Activated CD4-positive, CD25-positive, alpha-beta regulatory T cell treated with anti-CD3 and anti-CD28 coated beads, Interleukin-2, amount 50 U/mL, for 16 hours (primary cell): ENCODE data around the gene SAV1.
"Not testable (repeated sequence)": the region's sequence is repeated elsewhere in the genome, so short reads cannot be mapped to it uniquely, and the experiment has no call there.

Experiments
- DNase-seq: peaks from one replicate; pipeline ENCODE4 v3.0.0-alpha.2; 2020; ENCODE audit warnings: low read depth, low spot score

The SAV1 gene

DNA sequence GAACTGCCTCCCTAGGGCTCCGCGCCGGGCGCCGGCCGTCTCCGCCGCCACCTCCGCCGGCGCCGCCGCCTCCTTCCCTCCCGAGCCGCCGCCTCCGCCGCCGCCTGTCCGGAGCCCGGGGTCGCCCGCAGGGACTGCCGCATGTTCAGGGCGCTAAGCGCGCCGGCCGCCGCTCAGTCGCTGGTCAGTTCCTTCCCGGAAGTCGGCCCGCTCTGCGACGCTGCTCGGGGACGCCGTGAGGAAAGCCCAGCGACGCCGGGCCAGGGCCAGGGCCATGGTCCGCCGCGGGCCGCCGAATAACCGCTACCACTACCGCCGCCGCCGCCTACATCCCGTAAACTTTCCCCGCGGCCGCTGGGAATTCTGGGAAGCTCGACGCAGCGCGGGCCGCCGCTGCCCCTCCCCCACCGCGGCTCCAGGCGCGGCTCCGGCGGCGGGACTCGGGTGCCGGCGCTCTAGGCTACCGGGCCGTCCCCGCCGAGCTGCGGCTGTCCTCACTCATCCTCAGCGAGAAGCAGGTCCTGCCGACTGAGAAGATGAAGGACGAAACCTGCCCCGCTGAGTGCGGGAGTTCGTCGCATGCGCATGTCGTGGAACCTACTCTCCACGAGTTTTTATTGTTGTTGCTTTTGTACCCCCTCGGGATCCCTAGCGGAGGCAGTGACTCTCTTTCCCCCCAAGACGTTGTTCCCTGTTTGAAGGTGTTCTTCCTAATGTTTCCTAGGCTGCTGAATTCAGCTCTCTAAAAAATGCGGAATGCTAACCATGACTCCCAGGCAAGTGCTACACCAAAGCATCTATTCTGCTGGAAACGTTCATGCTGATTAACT lies at the start of gene SAV1:
TSS of gene SAV1 (minus strand) at position 311 of the 830 bp plus-strand sequence. CDS start 339 bp downstream, outside the sequence.
- no peak for DNase-seq

DNA sequence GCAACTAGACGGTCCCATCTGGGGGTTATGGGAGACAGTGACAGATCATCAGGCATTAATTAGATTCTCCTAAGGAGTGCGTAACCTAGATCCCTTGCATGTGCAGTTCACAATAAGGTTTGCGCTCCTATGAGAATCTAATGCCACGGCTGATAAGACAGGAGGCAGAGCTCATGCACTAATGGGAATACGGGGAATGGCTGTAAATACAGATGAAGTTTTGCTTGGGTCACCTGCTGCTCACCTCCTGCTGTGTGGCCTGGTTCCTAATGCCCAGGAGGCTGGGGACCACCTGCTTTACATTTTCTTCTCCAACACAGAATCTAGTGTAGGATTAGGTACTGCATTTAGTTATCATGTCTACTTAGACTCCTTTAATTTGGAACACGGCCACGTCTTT lies 49.7 kb upstream of the SAV1 start:
- no peak for DNase-seq

DNA sequence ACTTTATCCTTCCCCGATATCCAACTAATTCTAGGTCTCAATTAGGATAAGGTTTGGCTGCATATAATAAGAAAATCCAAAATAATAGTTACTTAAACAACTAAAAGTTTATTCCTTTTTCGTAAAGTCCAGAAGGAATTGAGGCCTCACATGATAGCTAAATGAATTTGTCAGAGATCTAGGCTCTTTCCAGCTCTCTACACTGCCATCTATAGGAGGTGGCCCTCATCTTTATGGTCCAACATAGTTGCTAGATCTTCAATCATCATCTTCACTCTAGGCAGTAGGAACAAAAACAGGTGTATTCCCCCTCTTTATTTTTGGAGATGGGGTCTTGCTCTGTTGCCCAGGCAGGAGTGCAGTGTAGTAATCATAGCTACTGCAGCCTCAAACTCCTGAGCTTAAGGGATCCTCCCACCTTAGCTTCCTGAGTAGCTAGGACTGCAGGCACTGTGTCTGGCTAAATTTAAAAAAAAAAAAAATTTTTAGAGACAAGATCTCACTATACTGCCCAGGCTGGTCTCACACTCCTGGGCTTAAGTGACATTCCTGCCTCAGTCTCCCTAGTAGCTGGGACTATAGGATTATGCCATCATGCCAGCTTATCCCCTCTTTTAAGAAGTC lies 46.5 kb upstream of the SAV1 start:
- DNase-seq: no peak

DNA sequence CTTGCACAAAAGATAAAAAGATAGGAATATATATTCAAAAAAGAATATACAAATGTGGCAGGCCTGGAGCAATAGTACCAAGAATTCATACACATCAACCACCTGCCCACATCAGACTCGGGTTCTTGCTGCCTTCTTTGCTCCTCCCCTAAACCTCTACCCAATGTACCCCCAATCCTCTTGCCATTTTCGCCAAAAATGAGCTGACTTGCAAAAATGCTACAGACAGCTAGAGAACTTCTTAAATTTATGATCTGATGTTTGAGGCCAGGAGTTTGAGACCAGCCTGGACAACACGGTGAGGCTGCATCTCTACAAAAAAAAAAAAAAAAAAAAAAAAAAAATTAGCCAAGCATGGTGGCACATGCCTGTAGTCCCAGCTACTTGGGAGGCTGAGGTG lies 42.9 kb upstream of the SAV1 start:
- no peak for DNase-seq

DNA sequence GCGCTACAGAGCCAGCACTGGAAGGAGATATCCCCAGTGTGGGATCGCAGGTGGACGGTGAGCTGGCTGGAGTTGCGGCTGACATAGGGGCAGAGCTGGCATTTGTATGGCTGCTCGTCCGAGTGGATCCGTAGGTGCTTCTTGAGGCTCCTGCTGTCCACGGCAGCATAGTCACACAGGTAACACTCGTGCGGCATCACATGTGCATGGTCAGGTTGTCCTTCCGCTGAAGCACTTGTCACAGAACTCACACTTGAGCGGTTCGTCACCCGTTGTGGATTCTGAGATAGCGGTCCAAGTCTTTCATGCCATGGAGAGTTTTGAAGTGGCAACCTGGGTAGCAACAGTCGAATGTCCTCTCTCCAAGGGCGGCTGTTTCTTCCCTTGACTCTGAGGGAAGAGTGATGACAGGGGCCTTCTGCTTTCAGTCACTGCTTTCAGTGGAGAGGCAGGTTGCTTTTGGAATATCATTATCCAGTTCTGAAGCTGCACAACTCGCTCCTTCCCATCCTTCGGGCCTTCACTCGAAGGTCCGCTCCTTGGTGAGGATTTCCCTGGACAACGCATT lies 37.0 kb upstream of the SAV1 start:
- no peak for DNase-seq

DNA sequence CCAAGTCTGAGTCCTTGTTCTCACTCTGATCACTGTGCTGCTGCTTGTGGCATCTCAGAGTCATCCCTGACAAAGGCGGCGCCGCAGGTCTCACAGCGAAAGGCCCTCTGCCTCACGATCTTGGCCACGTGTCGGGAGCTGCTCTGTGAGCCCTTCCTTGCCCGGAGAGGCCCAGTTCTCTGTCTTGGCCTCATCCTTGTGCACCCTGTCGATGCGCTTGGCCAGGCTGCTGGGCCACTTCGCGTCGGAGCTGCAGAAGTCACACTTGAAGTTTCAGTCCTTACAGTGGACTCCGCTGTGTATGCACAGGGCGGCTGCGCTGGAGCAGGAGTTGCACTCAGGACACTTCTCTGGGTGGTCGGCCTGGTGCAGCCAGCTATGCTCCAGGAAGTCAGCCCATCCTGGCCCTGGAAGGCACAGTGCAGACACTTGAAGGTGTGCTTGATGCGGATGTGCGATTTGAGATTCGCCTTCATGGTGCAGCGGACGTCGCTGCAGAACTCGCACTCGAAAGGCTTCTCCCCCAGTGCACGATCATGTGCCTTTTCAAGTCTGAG lies 36.4 kb upstream of the SAV1 start:
- DNase-seq: no peak

DNA sequence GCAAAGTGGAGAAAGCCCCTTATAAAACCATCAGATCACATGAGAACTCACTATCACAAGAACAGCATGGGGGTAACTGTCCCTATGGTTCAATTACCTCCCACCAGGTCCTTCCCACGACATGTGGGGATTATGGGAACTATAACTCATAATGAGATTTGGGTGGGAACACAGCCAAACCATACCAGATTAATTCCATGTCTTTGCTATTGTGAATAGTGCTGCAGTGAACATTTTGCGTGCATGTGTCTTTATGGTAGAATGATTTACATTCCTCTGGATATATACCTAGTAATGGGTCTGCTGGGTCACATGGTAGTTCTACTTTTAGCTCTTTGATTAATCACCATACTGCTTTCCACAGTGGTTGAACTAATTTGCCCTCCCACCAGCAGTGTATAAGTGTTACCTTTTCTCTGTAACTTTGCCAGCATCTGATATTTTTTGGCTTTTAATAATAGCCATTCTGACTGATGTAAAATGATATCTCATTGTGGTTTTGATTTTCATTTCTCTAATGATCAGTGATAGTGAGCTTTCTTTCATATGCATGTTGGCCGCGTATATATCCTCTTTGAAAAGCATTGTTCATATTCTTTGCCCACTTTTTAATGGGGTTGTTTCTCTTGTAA lies 29.7 kb upstream of the SAV1 start:
- DNase-seq: no peak

DNA sequence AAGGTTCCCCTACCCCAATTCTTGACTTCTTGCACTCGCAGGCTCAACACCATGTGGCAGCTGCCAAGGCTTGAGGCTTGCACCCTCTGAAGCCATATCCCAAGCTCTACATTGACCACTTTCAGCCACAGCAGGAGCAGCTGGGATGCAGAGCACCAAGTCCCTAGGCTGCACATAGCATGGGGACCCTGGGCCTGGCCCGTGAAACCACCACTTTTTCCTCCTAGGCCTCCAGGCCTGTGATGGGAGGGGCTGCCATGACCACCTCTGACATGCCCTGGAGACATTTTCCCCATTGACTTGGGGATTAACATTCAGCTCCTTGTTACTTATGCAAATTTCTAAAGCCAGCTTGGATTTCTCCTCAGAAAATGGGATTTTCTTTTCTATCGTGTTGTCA lies 26.2 kb upstream of the SAV1 start:
- not testable (repeated sequence) for DNase-seq

DNA sequence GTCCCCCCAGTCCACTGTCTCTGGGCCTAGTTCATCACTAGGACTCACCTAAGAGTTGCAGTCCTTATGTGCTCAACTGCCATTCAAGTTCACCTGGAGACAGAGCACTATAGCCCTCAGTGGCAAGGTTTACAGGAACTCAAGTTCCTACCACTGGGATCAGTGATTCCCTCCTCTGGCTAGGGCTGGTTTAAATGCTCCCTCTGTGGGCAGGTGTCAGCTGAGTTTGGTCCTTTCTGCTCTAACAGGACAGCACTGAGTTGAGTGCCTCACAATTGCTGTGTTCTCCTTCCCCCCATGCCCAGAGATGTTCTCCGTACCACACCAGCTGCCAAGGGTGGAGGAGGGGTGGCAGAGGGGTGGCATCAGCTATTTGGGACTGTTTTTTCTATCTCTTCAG lies 20.8 kb upstream of the SAV1 start:
- no peak for DNase-seq

DNA sequence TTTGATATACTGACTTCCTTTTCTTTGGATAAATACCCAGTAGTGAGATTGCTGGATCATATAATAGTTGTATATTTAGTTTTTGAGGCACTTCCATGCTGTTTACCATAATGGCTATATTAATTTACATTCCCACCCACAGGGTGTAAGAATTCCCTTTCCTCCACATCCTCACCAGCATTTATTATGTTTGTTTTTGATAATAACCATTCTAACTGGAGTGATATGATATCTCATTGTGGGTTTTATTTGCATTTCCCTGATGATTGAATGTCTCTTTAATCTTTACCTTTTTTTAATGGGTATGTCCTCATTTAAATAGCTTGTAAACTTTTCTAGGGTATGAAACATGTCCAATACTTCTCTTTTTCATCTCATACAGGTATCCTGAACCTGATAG lies 11.6 kb upstream of the SAV1 start:
- no peak for DNase-seq

DNA sequence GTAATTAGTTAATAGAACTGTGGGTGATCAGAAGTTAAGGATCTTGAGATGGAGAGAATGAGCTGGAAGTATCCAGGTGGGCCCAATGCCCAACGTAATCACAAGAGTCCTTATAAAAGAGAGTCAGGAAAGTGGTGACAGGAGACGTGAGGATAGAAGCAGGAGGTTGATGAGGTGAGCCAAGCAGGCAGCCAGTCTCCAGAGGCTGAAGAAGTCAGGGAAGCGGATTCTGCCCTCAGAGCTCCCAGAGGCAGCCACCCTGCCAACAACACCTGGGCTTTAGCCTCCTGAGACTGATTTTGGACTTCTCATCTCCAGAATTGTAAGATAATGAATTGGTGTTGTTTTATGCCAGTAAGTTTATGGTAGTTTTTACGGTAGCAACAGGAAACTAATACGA lies 10.1 kb upstream of the SAV1 start:
- DNase-seq: no peak

DNA sequence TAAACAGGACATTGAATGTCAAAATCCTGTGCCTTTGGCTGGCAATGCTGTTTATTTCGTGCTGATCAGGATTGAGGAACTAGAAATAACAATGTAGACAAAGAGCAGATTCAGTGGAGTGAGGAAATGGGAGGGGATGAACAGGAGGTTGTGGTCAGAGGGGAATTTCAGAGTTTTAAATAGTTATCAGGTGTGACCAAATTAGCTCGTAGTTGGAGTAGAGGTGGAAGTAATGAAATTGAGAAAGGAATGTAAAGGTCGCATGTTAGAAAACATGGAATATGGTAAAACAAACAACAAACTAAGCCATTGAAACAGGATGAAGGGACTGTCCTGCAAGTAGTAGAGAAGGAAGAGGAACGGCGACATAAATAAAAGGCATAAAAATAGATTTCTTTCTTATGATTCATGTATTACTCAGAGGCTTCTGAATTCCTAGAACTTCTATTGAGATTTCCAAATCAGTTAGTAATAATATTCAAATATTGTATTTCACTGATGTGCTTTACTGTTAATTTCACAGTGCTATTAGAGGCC lies 9.5 kb upstream of the SAV1 start:
- DNase-seq: no peak

DNA sequence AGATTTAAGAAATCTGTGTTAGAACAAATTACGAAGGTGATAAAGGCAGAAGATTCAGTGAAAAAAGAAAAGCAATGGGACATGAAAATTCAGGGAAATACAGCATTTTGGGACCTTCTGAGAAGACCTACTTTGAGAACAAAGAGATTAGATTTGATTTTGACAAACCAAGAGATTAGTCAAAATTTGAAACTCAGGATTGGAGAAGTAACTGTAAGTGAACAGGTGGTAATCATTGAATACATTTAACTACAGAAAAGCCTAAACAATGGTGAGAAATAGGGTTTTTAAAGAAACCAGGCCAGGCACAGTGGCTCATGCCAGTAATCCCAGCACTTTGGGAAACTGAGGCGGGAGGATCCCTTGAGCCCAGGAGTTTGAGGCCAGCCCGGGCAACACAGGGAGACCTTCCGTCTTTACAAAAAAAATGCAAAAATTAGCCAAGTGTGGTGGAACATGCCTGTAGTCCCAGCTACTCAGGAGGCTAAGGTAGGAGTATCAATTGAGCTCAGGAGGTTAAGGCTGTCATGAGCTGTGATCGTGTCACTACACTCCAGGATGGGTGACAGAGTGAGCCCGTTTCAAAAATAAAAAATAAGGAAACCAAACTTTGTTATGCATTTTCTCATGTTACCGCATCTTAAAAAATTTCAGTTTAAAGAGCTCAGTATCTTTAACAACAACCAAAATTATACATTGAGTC lies 8.9 kb upstream of the SAV1 start:
- DNase-seq: no peak

DNA sequence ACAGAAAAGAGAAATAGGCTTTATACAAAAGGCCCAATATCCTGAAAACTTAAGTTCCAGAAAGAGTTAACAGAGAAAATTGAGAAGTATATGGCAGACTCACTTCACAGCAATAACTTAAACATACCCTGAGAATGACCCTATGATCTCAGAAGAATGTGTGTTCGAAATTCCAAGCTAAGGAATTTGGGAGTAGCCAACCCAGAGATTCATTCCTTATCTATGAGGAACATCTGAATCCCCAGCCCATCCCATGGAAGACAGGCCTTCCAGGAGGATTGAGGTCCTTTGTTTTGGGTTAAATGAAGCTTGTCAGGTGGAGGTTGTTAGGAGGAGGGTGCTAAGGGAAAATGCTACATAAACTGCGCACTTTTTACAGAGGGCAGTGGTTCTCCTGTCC lies 7.5 kb upstream of the SAV1 start:
- DNase-seq: no peak

DNA sequence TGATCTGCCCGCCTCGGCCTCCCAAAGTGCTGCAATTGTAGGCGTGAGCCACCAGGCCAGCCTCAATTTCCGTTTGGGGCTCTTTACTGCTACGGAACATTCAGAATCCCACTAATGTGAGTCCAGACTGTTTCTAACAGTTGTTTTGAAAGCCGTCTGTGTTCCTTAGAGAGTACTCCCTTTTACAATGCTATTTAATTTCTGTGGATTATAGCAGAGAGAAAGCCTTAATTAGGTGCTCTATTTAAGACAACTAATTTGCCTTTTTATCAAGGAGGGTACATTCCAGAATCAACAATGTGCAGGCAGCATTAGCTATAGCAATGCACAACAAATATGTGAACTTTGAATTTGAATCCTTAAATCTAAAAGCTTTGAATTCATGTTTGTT lies 2.8 kb upstream of the SAV1 start:
- DNase-seq: no peak

DNA sequence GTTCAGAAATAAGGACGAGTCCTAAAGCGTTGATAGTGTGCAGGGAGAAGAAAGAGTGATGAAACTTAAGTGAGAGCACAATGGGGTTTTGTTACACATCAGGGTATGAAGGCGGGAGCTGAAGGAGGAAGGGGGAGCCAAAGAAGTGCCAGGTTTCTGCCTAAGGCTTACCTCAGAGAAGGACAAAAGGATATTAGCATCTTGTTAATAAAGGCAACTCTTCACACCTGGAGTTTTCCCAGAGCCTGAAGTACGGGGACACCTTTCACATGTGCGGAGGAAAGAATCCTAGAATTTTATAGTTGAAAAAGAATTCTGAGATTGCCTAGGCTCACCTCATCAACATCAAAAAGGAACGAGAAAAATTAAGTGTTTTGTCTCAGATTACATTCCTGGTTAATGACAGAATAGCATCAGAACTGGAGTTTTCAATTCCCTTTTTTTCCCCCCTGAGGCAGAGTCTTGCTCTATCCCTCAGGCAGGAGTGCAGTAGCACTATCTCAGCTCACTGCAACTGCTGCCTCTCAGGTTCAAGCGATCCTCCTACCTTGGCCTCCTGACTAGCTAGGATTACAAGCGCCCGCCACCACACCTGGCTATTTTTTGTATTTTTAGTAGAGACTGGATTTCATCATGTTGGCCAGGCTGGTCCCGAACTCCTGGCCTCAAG lies 2.2 kb upstream of the SAV1 start:
- DNase-seq: no peak

DNA sequence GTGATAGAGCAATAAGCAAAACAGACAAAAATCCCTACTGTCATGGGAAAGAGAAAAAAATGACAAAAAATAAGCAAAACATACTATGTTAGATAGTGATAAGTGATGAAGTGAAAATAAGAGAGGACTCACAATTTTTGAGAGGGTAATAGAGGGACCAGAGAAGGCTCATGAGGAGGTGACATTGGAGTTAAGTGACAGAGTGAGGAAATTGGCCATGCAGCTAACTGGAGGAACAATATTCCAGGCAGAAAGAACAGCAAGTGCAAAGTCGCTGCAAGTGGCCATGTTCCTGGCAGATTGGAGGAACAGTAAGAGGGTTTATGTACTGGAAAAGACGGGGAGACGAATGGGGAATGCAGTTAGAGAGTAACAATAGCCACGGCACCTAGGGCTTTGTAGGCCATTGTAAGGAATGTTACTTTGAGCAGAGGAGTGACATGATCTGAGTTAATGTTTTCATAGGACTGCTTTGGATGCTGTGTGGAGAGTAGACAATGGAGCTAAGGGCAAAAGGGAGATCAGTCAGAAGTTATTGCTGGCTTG lies 1.4 kb upstream of the SAV1 start:
- no peak for DNase-seq

DNA sequence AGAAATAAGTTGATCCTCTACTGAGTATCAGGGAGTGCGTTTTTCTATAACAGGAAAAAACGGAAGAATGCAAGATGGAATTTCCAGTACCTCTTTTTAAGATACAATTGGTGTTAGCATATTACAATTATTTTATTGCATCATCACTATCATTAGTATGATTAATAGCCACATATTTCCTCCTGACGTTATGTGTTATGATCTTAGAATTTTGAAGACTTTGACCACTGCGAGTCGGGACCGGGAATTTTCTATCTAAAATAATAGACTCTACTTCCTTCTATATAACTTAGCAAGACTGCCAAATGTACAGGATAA lies 679 bp upstream of the SAV1 start:
- no peak for DNase-seq

DNA sequence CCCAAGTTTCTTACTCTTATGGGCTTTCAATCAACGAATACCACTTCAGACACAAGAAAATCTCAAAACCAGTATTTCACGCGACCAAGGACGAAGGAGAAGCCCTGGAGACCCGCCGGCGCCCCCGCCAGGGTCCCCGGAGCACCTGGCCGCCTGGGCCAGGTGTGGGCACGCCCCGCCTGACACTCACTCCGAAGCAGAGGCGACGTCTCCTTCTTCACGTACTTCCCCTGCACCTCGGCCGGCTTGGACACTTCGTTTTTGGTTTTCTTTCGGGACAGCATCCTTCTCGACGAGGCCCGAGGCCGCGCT lies 466 bp downstream of the SAV1 start:
- no peak for DNase-seq

DNA sequence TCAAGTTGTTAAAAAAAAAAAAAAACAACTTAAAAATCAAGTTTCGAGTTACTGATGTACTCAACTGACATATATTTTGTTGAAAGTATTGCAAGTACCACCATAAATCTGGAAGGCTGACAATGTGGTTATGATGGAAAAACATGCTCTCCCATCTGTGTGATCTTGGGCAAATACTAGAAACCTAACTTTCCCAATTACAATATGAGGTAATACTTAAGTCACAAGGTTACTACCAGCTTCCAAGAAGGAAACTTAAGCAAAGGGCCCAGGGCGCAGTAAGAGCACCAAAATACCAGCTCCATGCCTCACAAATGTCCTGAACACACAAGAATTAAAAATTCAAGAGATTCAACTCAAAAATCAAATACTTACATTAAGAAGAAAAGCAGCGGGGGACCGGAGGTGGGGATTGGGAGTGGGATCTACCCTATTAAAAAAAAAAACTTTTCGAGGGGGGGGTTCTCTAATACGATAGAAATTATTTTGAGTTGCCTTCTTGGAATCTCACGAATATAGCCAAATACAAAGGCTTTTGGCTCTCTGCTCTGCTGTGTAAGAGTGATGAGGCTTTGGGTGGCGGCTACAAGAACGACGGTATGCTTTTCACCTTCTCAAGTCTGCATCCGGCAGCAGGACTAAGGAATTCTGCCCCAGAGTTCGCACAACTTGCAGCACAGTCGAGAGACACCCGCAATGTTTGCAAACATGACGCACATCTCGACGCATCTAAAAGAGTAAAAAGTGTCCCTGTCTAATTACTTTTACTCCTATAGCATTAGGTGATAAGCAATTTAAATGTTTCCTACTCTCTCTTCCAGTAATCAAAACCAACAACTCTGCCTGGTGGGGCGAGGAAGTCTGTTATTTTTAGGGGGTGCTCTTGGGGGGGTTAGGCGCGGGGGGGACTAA lies 1.1 kb downstream of the SAV1 start:
- DNase-seq: no peak
